GDM1 (cell line): ENCODE results near the gene ARID3B.
A peak's percentile ranks its signal among the peaks of the same experiment; 100 is the strongest.
"Not testable (repeated sequence)": the region's sequence is repeated elsewhere in the genome, so short reads cannot be mapped to it uniquely, and the experiment has no call there.

ENCODE experiments used
- DNase-seq: peaks from one replicate; lab custom pipeline; 2025; lab: John Stamatoyannopoulos, UW

The ARID3B gene

GRCh38 chr15:74571191-74571590 is 30.2 kb downstream of the ARID3B start:
- DNase-seq = no peak

GRCh38 chr15:74573987-74574386 is 33.0 kb downstream of the ARID3B start:
- DNase-seq = no peak

GRCh38 chr15:74578496-74578994 is 37.5 kb downstream of the ARID3B start:
- no peak for DNase-seq

- no peak for DNase-seq
Measured at GRCh38 chr15:74579001-74579400, 38.0 kb downstream of the ARID3B start.

GRCh38 chr15:74580538-74581350 is 39.7 kb downstream of the ARID3B start:
- DNase-seq = no peak

- DNase-seq = no peak
Measured at GRCh38 chr15:74584204-74584603, 43.2 kb downstream of the ARID3B start.

- DNase-seq = no peak
Measured at GRCh38 chr15:74584779-74585178, 43.8 kb downstream of the ARID3B start.

- DNase-seq = no peak
Measured at GRCh38 chr15:74585191-74585590, 44.2 kb downstream of the ARID3B start.

- no peak for DNase-seq
Measured at GRCh38 chr15:74585857-74586256, 44.8 kb downstream of the ARID3B start.

- DNase-seq = no peak
Measured at GRCh38 chr15:74589826-74590225, 48.8 kb downstream of the ARID3B start.

GRCh38 chr15:74592222-74592621 is 51.2 kb downstream of the ARID3B start:
- no peak for DNase-seq

GRCh38 chr15:74593122-74593521 is 52.1 kb downstream of the ARID3B start:
- no peak for DNase-seq

- no peak for DNase-seq
Measured at GRCh38 chr15:74594455-74594854, 53.4 kb downstream of the ARID3B start.

- DNase-seq = no peak
Measured at GRCh38 chr15:74595271-74595670, 54.3 kb downstream of the ARID3B start.

GRCh38 chr15:74596736-74597135 is 55.7 kb downstream of the ARID3B start:
- DNase-seq = not testable (repeated sequence)

GRCh38 chr15:74597146-74597705 is 56.2 kb downstream of the ARID3B start:
- DNase-seq = not testable (repeated sequence)

- DNase-seq = peak; percentile 57
Measured at GRCh38 chr15:74598126-74598842, 57.3 kb downstream of the ARID3B start.

- no peak for DNase-seq
Measured at GRCh38 chr15:74599156-74599555, 58.1 kb downstream of the ARID3B start.

GRCh38 chr15:74603026-74603788 is 62.2 kb downstream of the ARID3B start:
- no peak for DNase-seq

GRCh38 chr15:74603789-74604705 is 63.0 kb downstream of the ARID3B start:
- no peak for DNase-seq
